HUDEP-2 (cell line): ENCODE data around the gene LINC00632.

Source experiments
- DNase-seq, 76 experiments: peaks; one replicate each; lab custom pipeline; 2025; ENCODE audit not compliant: unreplicated experiment in 76 of 76; lab: John Stamatoyannopoulos, UW

The LINC00632 gene

GRCh38 chrX:140764401-140764919 lies 54.9 kb downstream of the LINC00632 start:
- no peak for DNase-seq

GRCh38 chrX:140765043-140765784 lies 55.7 kb downstream of the LINC00632 start:
- DNase-seq: no peak

GRCh38 chrX:140766024-140766611 lies 56.6 kb downstream of the LINC00632 start:
- peak in 17 of 76 experiments; percentile 0 to 15 (median 0) for DNase-seq

- no peak for DNase-seq
Measured at GRCh38 chrX:140767646-140768045, 58.1 kb downstream of the LINC00632 start.

GRCh38 chrX:140775211-140775610 lies 65.7 kb downstream of the LINC00632 start:
- no peak for DNase-seq

- no peak for DNase-seq
Measured at GRCh38 chrX:140776320-140776719, 66.8 kb downstream of the LINC00632 start.

- DNase-seq: no peak
Measured at GRCh38 chrX:140794642-140795041, 85.1 kb downstream of the LINC00632 start.

- DNase-seq: no peak
Measured at GRCh38 chrX:140799216-140799615, 89.7 kb downstream of the LINC00632 start.

GRCh38 chrX:140804292-140804691 lies 94.7 kb downstream of the LINC00632 start:
- DNase-seq: no peak

- DNase-seq: no peak
Measured at GRCh38 chrX:140815868-140816267, 106.3 kb downstream of the LINC00632 start.

- DNase-seq: peak in 2 of 76 experiments; percentile 0
Measured at GRCh38 chrX:140817943-140818342, 108.4 kb downstream of the LINC00632 start.

GRCh38 chrX:140821280-140821679 lies 111.7 kb downstream of the LINC00632 start:
- no peak for DNase-seq

GRCh38 chrX:140822184-140822583 lies 112.6 kb downstream of the LINC00632 start:
- DNase-seq: no peak

- DNase-seq: no peak
Measured at GRCh38 chrX:140822861-140823260, 113.3 kb downstream of the LINC00632 start.

GRCh38 chrX:140836874-140837273 lies 127.3 kb downstream of the LINC00632 start:
- DNase-seq: no peak
